Neural crest cell (in vitro differentiated cells): ENCODE measurements around the gene PAQR4. TPM values are rescaled to one million over a fixed set of nuclear protein-coding genes. Genes with fewer than 3 reads are reported as not detected.

Experiments
- DNase-seq: peaks from one replicate; pipeline ENCODE4 v3.0.0; 2021; ENCODE audit warnings: low read depth, mixed read lengths, low spot score
- H3K27ac Mint-ChIP-seq: one replicate; pipeline ENCODE4 v1.8.0; 2021; ENCODE audit warnings: mild to moderate bottlenecking, mixed read lengths; ENCODE audit not compliant: unreplicated experiment
- H3K27me3 Mint-ChIP-seq: 2 replicates; pipeline ENCODE4 v1.8.0; 2021; ENCODE audit warnings: low read depth, mild to moderate bottlenecking, mixed read lengths
- H3K36me3 Mint-ChIP-seq: 2 replicates; pipeline ENCODE4 v1.8.0; 2021; ENCODE audit warnings: low read depth, mild to moderate bottlenecking, mixed read lengths
- H3K4me1 Mint-ChIP-seq: 2 replicates; pipeline ENCODE4 v1.8.0; 2021; ENCODE audit warnings: mixed read lengths
- H3K4me3 Mint-ChIP-seq: one replicate; pipeline ENCODE4 v1.8.0; 2021; ENCODE audit warnings: mild to moderate bottlenecking, mixed read lengths
- H3K9me3 Mint-ChIP-seq: 2 replicates; pipeline ENCODE4 v1.8.0; 2021; ENCODE audit warnings: mixed read lengths
- total RNA-seq: library from RNA; stranded (reverse); gene quantifications from 2 replicates; pipeline ENCODE4 v1.2.1, GENCODE V29; 2021
- TF ChIP-seq, protein P1 (sequence below): fragments of 200-600 bp; sonication (generic); conservative IDR thresholded peaks from 2 replicates; pipeline ENCODE4 v1.5.0; 2021; ENCODE audit warnings: antibody characterized with exemption, mild to moderate bottlenecking

Gene PAQR4
- total RNA-seq, 1 donor from 2014 or later = 53.4 TPM

DNA sequence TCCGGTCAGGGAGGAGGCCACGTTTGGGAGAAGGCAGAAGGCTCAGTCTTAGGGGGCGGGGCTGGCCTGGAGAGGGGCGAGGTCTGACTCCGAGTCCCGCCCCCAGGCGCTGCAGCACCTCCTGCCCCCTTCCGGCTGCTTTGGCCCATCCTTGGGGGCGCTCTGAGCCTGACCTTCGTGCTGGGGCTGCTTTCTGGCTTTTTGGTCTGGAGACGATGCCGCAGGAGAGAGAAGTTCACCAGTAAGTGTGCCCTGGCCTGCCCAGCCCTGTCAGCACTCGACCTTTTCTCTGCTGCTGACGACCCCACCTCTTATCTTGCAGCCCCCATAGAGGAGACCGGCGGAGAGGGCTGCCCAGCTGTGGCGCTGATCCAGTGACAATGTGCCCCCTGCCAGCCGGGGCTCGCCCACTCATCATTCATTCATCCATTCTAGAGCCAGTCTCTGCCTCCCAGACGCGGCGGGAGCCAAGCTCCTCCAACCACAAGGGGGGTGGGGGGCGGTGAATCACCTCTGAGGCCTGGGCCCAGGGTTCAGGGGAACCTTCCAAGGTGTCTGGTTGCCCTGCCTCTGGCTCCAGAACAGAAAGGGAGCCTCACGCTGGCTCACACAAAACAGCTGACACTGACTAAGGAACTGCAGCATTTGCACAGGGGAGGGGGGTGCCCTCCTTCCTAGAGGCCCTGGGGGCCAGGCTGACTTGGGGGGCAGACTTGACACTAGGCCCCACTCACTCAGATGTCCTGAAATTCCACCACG, 52.5 kb downstream of the PAQR4 start:
- H3K9me3 Mint-ChIP-seq = no peaks in the 10 kb centered on the region
- TF ChIP-seq, protein P1, sequence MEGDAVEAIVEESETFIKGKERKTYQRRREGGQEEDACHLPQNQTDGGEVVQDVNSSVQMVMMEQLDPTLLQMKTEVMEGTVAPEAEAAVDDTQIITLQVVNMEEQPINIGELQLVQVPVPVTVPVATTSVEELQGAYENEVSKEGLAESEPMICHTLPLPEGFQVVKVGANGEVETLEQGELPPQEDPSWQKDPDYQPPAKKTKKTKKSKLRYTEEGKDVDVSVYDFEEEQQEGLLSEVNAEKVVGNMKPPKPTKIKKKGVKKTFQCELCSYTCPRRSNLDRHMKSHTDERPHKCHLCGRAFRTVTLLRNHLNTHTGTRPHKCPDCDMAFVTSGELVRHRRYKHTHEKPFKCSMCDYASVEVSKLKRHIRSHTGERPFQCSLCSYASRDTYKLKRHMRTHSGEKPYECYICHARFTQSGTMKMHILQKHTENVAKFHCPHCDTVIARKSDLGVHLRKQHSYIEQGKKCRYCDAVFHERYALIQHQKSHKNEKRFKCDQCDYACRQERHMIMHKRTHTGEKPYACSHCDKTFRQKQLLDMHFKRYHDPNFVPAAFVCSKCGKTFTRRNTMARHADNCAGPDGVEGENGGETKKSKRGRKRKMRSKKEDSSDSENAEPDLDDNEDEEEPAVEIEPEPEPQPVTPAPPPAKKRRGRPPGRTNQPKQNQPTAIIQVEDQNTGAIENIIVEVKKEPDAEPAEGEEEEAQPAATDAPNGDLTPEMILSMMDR = peak; percentile 44
- peaks cover 2% of the 10 kb centered on the region for H3K36me3 Mint-ChIP-seq
- peaks cover 44% of the 10 kb centered on the region for H3K27me3 Mint-ChIP-seq
- DNase-seq = peak; percentile 79
- H3K27ac Mint-ChIP-seq = peak overlapping the region; percentile 72
- H3K4me3 Mint-ChIP-seq = peak overlapping the region; percentile 96
- peaks cover 41% of the 10 kb centered on the region for H3K4me1 Mint-ChIP-seq

DNA sequence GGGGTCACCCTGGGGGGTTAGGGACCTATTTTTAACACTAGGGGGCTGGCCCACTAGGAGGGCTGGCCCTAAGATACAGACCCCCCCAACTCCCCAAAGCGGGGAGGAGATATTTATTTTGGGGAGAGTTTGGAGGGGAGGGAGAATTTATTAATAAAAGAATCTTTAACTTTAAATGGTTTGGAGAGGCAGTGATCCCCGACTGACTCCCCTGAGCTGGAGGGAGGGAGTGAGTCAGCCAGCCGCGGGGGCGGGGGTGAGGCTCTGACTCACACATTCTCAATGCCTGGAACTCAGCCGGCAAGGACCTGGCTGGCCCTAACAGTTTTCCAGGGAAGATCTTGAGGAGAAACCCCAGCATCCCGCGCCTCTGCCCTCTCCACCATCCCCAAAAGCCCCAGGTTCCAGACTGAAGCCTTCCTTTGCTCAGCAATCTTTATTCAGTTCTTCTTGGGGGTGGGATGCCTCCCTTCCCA, 53.1 kb downstream of the PAQR4 start:
- DNase-seq = no peak
- Mint-ChIP-seq H3K36me3 (peaks cover 2% of the 10 kb centered on the region), H3K27me3 (peaks cover 38% of the 10 kb centered on the region), H3K27ac (peak overlapping the region; percentile 27), H3K4me3 (peak overlapping the region; percentile 96), H3K9me3 (no peaks in the 10 kb centered on the region), H3K4me1 (peaks cover 41% of the 10 kb centered on the region)
- TF ChIP-seq, protein P1 = no peak

DNA sequence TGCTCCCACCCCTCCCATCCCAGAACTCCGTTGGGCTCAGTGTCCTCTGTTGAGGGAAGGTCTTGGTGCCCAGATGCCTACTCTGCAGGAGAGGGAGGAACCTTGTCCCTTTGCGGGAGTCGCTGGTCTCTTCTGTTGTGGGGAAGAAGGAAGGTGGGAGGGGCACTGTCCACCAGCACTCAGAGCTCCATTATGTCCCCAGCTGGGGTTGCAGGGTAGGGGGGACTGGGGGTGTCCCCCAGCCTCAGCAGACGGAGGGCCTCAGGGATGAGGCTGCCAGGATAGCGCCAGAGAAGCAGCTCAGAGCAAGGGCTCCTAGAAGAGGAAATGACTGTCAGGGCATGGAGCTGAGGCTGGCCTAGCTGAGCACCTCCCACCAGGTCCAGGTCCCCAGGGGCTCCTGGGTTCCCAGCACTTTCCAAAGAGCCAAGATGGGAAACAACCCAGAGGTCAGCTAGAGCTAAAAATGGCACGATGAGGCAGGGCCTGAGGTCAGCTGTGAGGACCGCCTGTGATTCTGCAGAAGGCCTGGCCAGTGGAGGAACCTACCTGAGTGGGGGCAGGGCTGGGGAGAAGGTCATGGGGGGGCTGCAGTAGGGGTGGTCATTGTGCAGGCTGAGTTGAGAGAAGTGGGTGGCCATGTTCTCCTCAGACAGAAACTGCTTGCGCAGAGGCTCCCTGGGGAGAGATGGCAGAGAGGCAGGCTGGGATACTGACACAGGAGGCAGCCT, 53.7 kb downstream of the PAQR4 start:
- no peak for DNase-seq
- H3K4me3 Mint-ChIP-seq = peak overlapping the region; percentile 96
- no peaks in the 10 kb centered on the region for H3K9me3 Mint-ChIP-seq
- TF ChIP-seq, protein P1 = no peak
- H3K27ac Mint-ChIP-seq = peak overlapping the region; percentile 50
- peaks cover 35% of the 10 kb centered on the region for H3K27me3 Mint-ChIP-seq
- peaks cover 2% of the 10 kb centered on the region for H3K36me3 Mint-ChIP-seq
- H3K4me1 Mint-ChIP-seq = peaks cover 41% of the 10 kb centered on the region

Other genes starting within 250 kb of the PAQR4 start
- 5.3 and 7.8 TPM in 2 replicates for gene PRSS27, start 249.1 kb upstream of the PAQR4 start, total RNA-seq
- 779 and 803 TPM in 2 replicates for gene SRRM2, start 216.7 kb upstream of the PAQR4 start, total RNA-seq
- gene ELOB, start 192.1 kb upstream of the PAQR4 start, total RNA-seq = 249 and 261 TPM in 2 replicates
- 0.23 and 0.39 TPM in 2 replicates for gene PRSS33, start 181.8 kb upstream of the PAQR4 start, total RNA-seq
- not detected in 2 replicates for gene PRSS41, start 170.9 kb upstream of the PAQR4 start, total RNA-seq
- gene PRSS21, start 152.1 kb upstream of the PAQR4 start, total RNA-seq = not detected in 2 replicates
- gene ZG16B, start 139.0 kb upstream of the PAQR4 start, total RNA-seq = not detected in 2 replicates
- gene PRSS22, start 111.2 kb upstream of the PAQR4 start, total RNA-seq = not detected in 2 replicates
- gene FLYWCH2, start 86.1 kb upstream of the PAQR4 start, total RNA-seq = 32.3 and 32.4 TPM in 2 replicates
- 26.4 and 26.7 TPM in 2 replicates for gene FLYWCH1, start 57.4 kb upstream of the PAQR4 start, total RNA-seq
- gene KREMEN2, start 5.1 kb upstream of the PAQR4 start, total RNA-seq = 1.0 TPM in 2 replicates
- gene PKMYT1, start 11.1 kb downstream of the PAQR4 start, total RNA-seq = 80.1 and 82.2 TPM in 2 replicates
- gene CLDN9, start 43.6 kb downstream of the PAQR4 start, total RNA-seq = not detected in 2 replicates
- 0.47 and 0.55 TPM in 2 replicates for gene CLDN6, start 48.8 kb downstream of the PAQR4 start, total RNA-seq
- gene TNFRSF12A, start 51.0 kb downstream of the PAQR4 start, total RNA-seq = 3.1 and 3.5 TPM in 2 replicates
- gene HCFC1R1, start 54.6 kb downstream of the PAQR4 start, total RNA-seq = 23.7 and 28.6 TPM in 2 replicates
- 62.5 and 68.0 TPM in 2 replicates for gene THOC6, start 54.7 kb downstream of the PAQR4 start, total RNA-seq
- not detected in 2 replicates for gene BICDL2, start 67.6 kb downstream of the PAQR4 start, total RNA-seq
- gene MMP25, start 77.2 kb downstream of the PAQR4 start, total RNA-seq = 0.64 and 0.96 TPM in 2 replicates
- not detected in 2 replicates for gene IL32, start 96.3 kb downstream of the PAQR4 start, total RNA-seq
- not detected in 2 replicates for gene ZSCAN10, start 129.9 kb downstream of the PAQR4 start, total RNA-seq
- 19.7 and 21.1 TPM in 2 replicates for gene ZNF205, start 143.2 kb downstream of the PAQR4 start, total RNA-seq
- 14.9 and 15.9 TPM in 2 replicates for gene ZNF213, start 165.7 kb downstream of the PAQR4 start, total RNA-seq
- gene OR1F1, start 218.9 kb downstream of the PAQR4 start, total RNA-seq = 0.35 TPM in 1 of 2 replicates, not detected in the other